ENCODE results near the gene LIPA.
"Not testable (repeated sequence)": the region's sequence is repeated elsewhere in the genome, so short reads cannot be mapped to it uniquely, and the experiment has no call there.

The LIPA gene

GRCh38 chr10:89175816-89176215, 75.8 kb downstream of the LIPA start:
- H2AFZ ChIP-seq (ENCODE audit: low read depth, low read length), result no peak overlapping the region
- no peak overlapping the region for H3K4me3 ChIP-seq (ENCODE audit: low read length)
- H3K9me3 ChIP-seq (ENCODE audit: low read length), result no peaks in the 10 kb centered on the region
- H3K36me3 ChIP-seq (ENCODE audit: insufficient read depth, low read length), result no peaks in the 10 kb centered on the region
- H3K27me3 ChIP-seq (ENCODE audit: insufficient read depth, low read length), result no peaks in the 10 kb centered on the region
- peaks cover 9% of the 10 kb centered on the region for H3K4me1 ChIP-seq (ENCODE audit: insufficient read depth, low read length)

GRCh38 chr10:89173075-89173474, 78.5 kb downstream of the LIPA start:
- no peaks in the 10 kb centered on the region for H3K36me3 ChIP-seq (ENCODE audit: insufficient read depth, low read length)
- no peak overlapping the region for H3K4me3 ChIP-seq (ENCODE audit: low read length)
- H3K4me1 ChIP-seq (ENCODE audit: insufficient read depth, low read length), result peaks cover 9% of the 10 kb centered on the region
- peak overlapping the region; percentile 48 for H2AFZ ChIP-seq (ENCODE audit: low read depth, low read length)
- no peaks in the 10 kb centered on the region for H3K9me3 ChIP-seq (ENCODE audit: low read length)
- H3K27me3 ChIP-seq (ENCODE audit: insufficient read depth, low read length), result no peaks in the 10 kb centered on the region

GRCh38 chr10:89171996-89172395, 79.6 kb downstream of the LIPA start:
- Histone ChIP-seq H3K27me3 (ENCODE audit: insufficient read depth, low read length) (no peaks in the 10 kb centered on the region), H3K4me1 (ENCODE audit: insufficient read depth, low read length) (peaks cover 9% of the 10 kb centered on the region), H3K36me3 (ENCODE audit: insufficient read depth, low read length) (no peaks in the 10 kb centered on the region), H3K9me3 (ENCODE audit: low read length) (no peaks in the 10 kb centered on the region), H3K4me3 (ENCODE audit: low read length) (no peak overlapping the region), H2AFZ (ENCODE audit: low read depth, low read length) (no peak overlapping the region)

DNA sequence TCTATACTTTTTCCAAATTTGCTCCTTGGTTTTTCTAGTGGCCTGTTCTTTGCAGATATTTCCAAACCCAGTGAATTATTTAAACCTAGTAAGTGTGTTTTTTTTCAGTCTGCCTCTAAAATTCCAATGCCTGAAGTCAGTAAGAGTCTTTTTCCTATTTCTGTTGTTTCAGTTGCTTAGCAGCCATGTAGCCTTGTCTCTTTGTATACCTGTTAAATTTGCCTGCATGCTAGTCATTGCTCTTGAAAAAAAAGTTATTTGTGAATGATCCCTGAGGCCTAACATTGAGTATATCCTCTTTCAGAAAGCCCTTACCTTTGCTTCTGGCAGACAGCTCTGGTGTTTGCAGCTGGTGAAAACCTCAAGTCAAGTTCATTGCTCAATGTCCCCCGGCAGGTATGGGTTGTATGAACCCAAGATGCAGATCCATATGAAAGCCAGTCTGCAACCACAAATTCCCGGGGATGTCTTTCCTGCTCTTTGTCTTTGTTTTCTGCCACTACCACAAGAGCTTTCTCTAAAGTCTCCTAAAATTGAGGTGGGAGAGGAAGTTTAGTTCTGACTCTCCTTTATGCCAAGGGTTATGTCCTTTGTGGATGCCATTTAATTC, 80.2 kb downstream of the LIPA start:
- H3K4me3 ChIP-seq (ENCODE audit: low read length), result no peak overlapping the region
- peaks cover 9% of the 10 kb centered on the region for H3K4me1 ChIP-seq (ENCODE audit: insufficient read depth, low read length)
- H2AFZ ChIP-seq (ENCODE audit: low read depth, low read length), result no peak overlapping the region
- no peaks in the 10 kb centered on the region for H3K9me3 ChIP-seq (ENCODE audit: low read length)
- H3K27me3 ChIP-seq (ENCODE audit: insufficient read depth, low read length), result no peaks in the 10 kb centered on the region
- no peaks in the 10 kb centered on the region for H3K36me3 ChIP-seq (ENCODE audit: insufficient read depth, low read length)

DNA sequence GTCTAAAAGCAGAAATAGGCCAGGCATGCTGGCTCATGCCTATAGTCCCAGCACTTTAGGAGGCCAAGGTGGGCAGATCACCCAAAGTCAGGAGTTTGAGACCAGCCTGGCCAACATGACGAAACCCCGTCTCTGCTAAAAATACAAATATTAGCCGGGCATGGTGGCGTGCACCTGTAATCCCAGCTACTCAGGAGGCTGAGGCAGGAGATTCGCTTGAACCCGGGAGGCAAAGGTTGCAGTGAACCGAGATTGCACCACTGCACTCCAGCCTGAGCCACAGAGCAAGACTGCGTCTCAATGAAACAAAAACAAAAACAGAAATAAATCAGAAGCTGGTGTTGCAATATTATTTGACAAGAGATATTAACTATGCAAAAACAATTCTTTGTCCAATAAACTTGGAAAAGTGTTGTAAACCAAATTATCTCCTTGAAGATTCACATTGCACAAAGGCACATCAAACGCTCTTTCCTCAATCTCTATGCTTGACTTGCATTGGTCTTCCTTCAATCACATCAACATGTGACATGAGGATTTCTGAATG, 83.1 kb downstream of the LIPA start:
- H3K27me3 ChIP-seq (ENCODE audit: insufficient read depth, low read length); H3K9me3 ChIP-seq (ENCODE audit: low read length); H3K4me3 ChIP-seq (ENCODE audit: low read length); H3K4me1 ChIP-seq (ENCODE audit: insufficient read depth, low read length); H3K36me3 ChIP-seq (ENCODE audit: insufficient read depth, low read length); H2AFZ ChIP-seq (ENCODE audit: low read depth, low read length): not testable (repeated sequence)

DNA sequence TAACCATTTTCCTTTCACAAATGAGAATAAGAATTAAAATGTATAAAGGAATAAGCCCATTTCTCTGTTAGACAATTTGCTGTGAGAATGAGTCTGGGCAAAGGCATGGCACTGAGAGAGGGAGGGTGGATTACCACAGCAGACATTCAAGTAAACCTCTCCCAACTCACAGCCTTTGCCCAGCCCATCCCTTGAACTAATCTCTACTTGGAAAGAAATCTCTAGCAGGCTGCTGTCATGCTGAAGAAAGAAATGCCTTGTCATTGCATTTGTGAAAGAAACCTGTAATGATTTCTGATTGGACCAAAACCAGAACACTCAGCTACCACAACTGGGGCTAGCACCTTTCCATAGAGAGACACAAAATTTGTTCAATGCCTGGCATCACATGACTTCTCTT, 83.7 kb downstream of the LIPA start:
- H2AFZ ChIP-seq (ENCODE audit: low read depth, low read length), result no peak overlapping the region
- peaks cover 5% of the 10 kb centered on the region for H3K4me1 ChIP-seq (ENCODE audit: insufficient read depth, low read length)
- H3K9me3 ChIP-seq (ENCODE audit: low read length), result no peaks in the 10 kb centered on the region
- no peaks in the 10 kb centered on the region for H3K27me3 ChIP-seq (ENCODE audit: insufficient read depth, low read length)
- H3K4me3 ChIP-seq (ENCODE audit: low read length), result no peak overlapping the region
- no peaks in the 10 kb centered on the region for H3K36me3 ChIP-seq (ENCODE audit: insufficient read depth, low read length)

- Histone ChIP-seq H3K36me3 (ENCODE audit: insufficient read depth, low read length) (no peaks in the 10 kb centered on the region), H3K27me3 (ENCODE audit: insufficient read depth, low read length) (no peaks in the 10 kb centered on the region), H3K4me3 (ENCODE audit: low read length) (no peak overlapping the region), H3K9me3 (ENCODE audit: low read length) (no peaks in the 10 kb centered on the region), H3K4me1 (ENCODE audit: insufficient read depth, low read length) (no peaks in the 10 kb centered on the region), H2AFZ (ENCODE audit: low read depth, low read length) (no peak overlapping the region)
These were observed 85.7 kb downstream of the LIPA start for GRCh38 chr10:89165923-89166322.

- Histone ChIP-seq H3K4me3 (ENCODE audit: low read length) (no peak overlapping the region), H3K9me3 (ENCODE audit: low read length) (no peaks in the 10 kb centered on the region), H2AFZ (ENCODE audit: low read depth, low read length) (no peak overlapping the region), H3K4me1 (ENCODE audit: insufficient read depth, low read length) (no peaks in the 10 kb centered on the region), H3K27me3 (ENCODE audit: insufficient read depth, low read length) (no peaks in the 10 kb centered on the region), H3K36me3 (ENCODE audit: insufficient read depth, low read length) (no peaks in the 10 kb centered on the region)
These were observed 86.7 kb downstream of the LIPA start for GRCh38 chr10:89164920-89165319.

- Histone ChIP-seq H3K4me3 (ENCODE audit: low read length) (no peak overlapping the region), H3K27me3 (ENCODE audit: insufficient read depth, low read length) (no peaks in the 10 kb centered on the region), H2AFZ (ENCODE audit: low read depth, low read length) (no peak overlapping the region), H3K9me3 (ENCODE audit: low read length) (no peaks in the 10 kb centered on the region), H3K4me1 (ENCODE audit: insufficient read depth, low read length) (no peaks in the 10 kb centered on the region), H3K36me3 (ENCODE audit: insufficient read depth, low read length) (no peaks in the 10 kb centered on the region)
These were observed 87.5 kb downstream of the LIPA start for GRCh38 chr10:89164080-89164479.
